SK-N-SH treated with all-trans-retinoic acid at 6 μM for 48 hours (cell line): Measurements from ENCODE around the gene TTC27.
A peak's percentile ranks its signal among the peaks of the same experiment; 100 is the strongest.

Experiments
- ATAC-seq: fragments of 200-7000 bp; cut with Tn5 transposase; 3 replicates; pipeline ENCODE4 v1.9.1; 2020; ENCODE audit warnings: mild to moderate bottlenecking, moderate library complexity
- ARNTL ChIP-seq: fragments of 450-650 bp; formaldehyde crosslinking; IDR thresholded peaks from 2 replicates; pipeline ENCODE4 v1.5.0; 2020; ENCODE audit warnings: low read depth, mild to moderate bottlenecking, moderate library complexity, borderline replicate concordance
- CSDC2 ChIP-seq: fragments of 250-450 bp; sonication (Bioruptor Pico); IDR thresholded peaks from 2 replicates; pipeline ENCODE4 v1.5.0; 2020; ENCODE audit warnings: mild to moderate bottlenecking, moderate library complexity
- ESRRG ChIP-seq: fragments of 250-450 bp; sonication (Bioruptor Pico); IDR thresholded peaks from 2 replicates; pipeline ENCODE4 v1.6.1; 2021; ENCODE audit warnings: mild to moderate bottlenecking
- GLIS3 ChIP-seq: fragments of 250-450 bp; sonication (Bioruptor Pico); IDR thresholded peaks from 2 replicates; pipeline ENCODE4 v1.5.0; 2020; ENCODE audit warnings: mild to moderate bottlenecking, moderate library complexity
- ISL1 ChIP-seq: fragments of 250-450 bp; sonication (Bioruptor Pico); IDR thresholded peaks from 2 replicates; pipeline ENCODE4 v2.1.2; 2022; ENCODE audit warnings: mild to moderate bottlenecking, moderate library complexity
- OSR1 ChIP-seq: fragments of 250-450 bp; sonication (Bioruptor Pico); IDR thresholded peaks from 2 replicates; pipeline ENCODE4 v1.8.0; 2022; ENCODE audit warnings: moderate library complexity, mild to moderate bottlenecking, inconsistent platforms
- PPARA ChIP-seq: fragments of 250-450 bp; sonication (Bioruptor Pico); IDR thresholded peaks from 2 replicates; pipeline ENCODE4 v1.5.0; 2020; ENCODE audit warnings: mild to moderate bottlenecking, borderline replicate concordance
- RARB ChIP-seq: fragments of 250-450 bp; sonication (Bioruptor Pico); IDR thresholded peaks from 2 replicates; pipeline ENCODE4 v1.8.0; 2021; ENCODE audit warnings: mild to moderate bottlenecking, moderate library complexity
- SNAI2 ChIP-seq: fragments of 250-450 bp; sonication (Bioruptor Pico); IDR thresholded peaks from 2 replicates; pipeline ENCODE4 v1.5.0; 2020; ENCODE audit warnings: mild to moderate bottlenecking, moderate library complexity
- TCF4 ChIP-seq: fragments of 250-450 bp; sonication (Bioruptor Pico); IDR thresholded peaks from 2 replicates; pipeline ENCODE4 v1.8.0; 2021; ENCODE audit warnings: mild to moderate bottlenecking, moderate library complexity, borderline replicate concordance
- TOX ChIP-seq: fragments of 250-450 bp; sonication (Bioruptor Pico); IDR thresholded peaks from 2 replicates; pipeline ENCODE4 v1.8.0; 2021; ENCODE audit warnings: mild to moderate bottlenecking, moderate library complexity, borderline replicate concordance
- ZFP3 ChIP-seq: fragments of 250-450 bp; sonication (Bioruptor Pico); IDR thresholded peaks from 2 replicates; pipeline ENCODE4 v1.5.0; 2020; ENCODE audit warnings: mild to moderate bottlenecking, moderate library complexity
- ZFP30 ChIP-seq: fragments of 450-650 bp; formaldehyde crosslinking; IDR thresholded peaks from 2 replicates; pipeline ENCODE4 v1.5.0; 2022; ENCODE audit warnings: mild to moderate bottlenecking, moderate library complexity
- ZNF565 ChIP-seq: fragments of 450-650 bp; formaldehyde crosslinking; conservative IDR thresholded peaks from 2 replicates; pipeline ENCODE4 v1.5.0; 2020; ENCODE audit warnings: low read depth, mild to moderate bottlenecking, moderate library complexity
- ZNF70 ChIP-seq: fragments of 450-650 bp; formaldehyde crosslinking; IDR thresholded peaks from 2 replicates; pipeline ENCODE4 v1.5.0; 2020; ENCODE audit warnings: mild to moderate bottlenecking, moderate library complexity
- ZNF8 ChIP-seq: fragments of 450-650 bp; formaldehyde crosslinking; IDR thresholded peaks from 2 replicates; pipeline ENCODE4 v1.5.0; 2020; ENCODE audit warnings: mild to moderate bottlenecking, moderate library complexity
- TF ChIP-seq, protein P1 (sequence below): fragments of 250-450 bp; sonication (Bioruptor Pico); IDR thresholded peaks from 2 replicates; pipeline ENCODE4 v1.5.1; 2021; ENCODE audit warnings: mild to moderate bottlenecking, moderate library complexity
- TF ChIP-seq, protein P2 (sequence below): fragments of 250-450 bp; sonication (Bioruptor Pico); IDR thresholded peaks from 2 replicates; pipeline ENCODE4 v1.5.1; 2020; ENCODE audit warnings: low read depth, mild to moderate bottlenecking, moderate library complexity
- TF ChIP-seq, protein P3 (sequence below): fragments of 250-450 bp; sonication (Bioruptor Pico); IDR thresholded peaks from 2 replicates; pipeline ENCODE4 v1.8.0; 2020; ENCODE audit warnings: mild to moderate bottlenecking, moderate library complexity, borderline replicate concordance
- TF ChIP-seq, protein P4 (sequence below): fragments of 250-450 bp; sonication (Bioruptor Pico); IDR thresholded peaks from 2 replicates; pipeline ENCODE4 v1.5.0; 2020; ENCODE audit warnings: mild to moderate bottlenecking, moderate library complexity
- TF ChIP-seq, protein P5 (sequence below): fragments of 250-450 bp; sonication (Bioruptor Pico); IDR thresholded peaks from 2 replicates; pipeline ENCODE4 v1.8.0; 2021; ENCODE audit warnings: low read depth, mild to moderate bottlenecking, moderate library complexity, borderline replicate concordance

The TTC27 gene

DNA sequence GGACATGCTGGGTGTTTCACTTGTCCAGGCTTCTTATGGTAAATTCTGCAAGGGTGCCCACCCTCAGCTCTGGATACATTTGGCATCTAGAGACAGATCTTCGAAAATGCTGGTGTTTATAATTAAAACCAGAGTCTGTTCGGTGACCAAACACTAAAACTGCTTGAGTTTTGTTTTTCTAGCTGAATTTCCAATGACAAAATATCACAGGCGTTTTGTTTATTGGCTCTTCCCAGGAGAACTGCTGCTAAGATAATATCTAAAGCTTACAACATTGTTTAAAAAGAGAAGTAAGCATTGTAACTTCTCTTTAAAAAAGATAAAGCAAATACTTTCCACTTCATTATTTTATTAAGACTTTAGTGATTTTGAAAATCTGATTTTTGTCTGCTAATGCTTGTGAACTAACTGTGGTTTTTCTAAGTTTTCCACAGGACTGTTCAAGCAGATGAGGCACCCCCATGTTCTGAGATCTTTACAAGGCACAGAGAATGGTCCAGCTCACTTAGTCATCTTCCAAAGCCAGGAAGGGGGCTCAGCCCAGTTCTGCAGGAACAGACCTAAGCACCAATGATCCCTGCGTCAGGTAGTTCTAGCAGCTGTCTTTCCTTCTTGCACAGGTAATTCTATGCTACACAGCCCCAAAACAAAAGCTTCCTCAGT, 224.1 kb downstream of the TTC27 start:
- TF ChIP-seq ARNTL (CRISPR knock-in tag) (no peak), ZNF565 (no peak)
- peak; percentile 30; the same call in 1 of the 3 replicates for ATAC-seq

DNA sequence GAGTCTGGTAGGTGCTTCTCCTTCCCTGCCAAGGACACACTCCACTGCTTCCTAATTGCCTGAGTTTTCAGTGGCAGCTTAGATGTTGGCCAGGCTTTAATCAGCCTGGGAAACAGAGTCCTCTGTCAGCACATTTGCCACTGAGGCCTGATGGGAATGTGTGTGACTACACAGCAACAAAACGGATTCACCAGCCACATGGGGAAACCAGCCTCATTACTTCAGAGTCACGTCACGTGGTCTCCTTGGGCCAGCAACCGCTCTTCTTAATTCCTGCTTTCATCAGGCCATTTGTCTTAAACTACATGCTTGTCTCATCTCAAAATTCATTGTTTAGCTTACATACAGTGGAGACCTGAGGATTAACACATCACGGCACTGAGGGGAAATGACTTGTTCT, 225.0 kb downstream of the TTC27 start:
- TF ChIP-seq, protein P1, sequence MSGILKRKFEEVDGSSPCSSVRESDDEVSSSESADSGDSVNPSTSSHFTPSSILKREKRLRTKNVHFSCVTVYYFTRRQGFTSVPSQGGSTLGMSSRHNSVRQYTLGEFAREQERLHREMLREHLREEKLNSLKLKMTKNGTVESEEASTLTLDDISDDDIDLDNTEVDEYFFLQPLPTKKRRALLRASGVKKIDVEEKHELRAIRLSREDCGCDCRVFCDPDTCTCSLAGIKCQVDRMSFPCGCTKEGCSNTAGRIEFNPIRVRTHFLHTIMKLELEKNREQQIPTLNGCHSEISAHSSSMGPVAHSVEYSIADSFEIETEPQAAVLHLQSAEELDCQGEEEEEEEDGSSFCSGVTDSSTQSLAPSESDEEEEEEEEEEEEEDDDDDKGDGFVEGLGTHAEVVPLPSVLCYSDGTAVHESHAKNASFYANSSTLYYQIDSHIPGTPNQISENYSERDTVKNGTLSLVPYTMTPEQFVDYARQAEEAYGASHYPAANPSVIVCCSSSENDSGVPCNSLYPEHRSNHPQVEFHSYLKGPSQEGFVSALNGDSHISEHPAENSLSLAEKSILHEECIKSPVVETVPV = no peak
- TF ChIP-seq ZFP3 (no peak), ZNF8 (CRISPR knock-in tag) (no peak), PPARA (CRISPR knock-in tag) (no peak), ESRRG (CRISPR knock-in tag) (no peak), RARB (no peak), CSDC2 (CRISPR knock-in tag) (no peak), TOX (CRISPR knock-in tag) (no peak), ZFP30 (CRISPR knock-in tag) (no peak), TCF4 (CRISPR knock-in tag) (no peak), GLIS3 (CRISPR knock-in tag) (no peak), OSR1 (no peak), ZNF565 (no peak), ARNTL (CRISPR knock-in tag) (no peak), ZNF70 (CRISPR knock-in tag) (no peak)
- TF ChIP-seq, protein P2, sequence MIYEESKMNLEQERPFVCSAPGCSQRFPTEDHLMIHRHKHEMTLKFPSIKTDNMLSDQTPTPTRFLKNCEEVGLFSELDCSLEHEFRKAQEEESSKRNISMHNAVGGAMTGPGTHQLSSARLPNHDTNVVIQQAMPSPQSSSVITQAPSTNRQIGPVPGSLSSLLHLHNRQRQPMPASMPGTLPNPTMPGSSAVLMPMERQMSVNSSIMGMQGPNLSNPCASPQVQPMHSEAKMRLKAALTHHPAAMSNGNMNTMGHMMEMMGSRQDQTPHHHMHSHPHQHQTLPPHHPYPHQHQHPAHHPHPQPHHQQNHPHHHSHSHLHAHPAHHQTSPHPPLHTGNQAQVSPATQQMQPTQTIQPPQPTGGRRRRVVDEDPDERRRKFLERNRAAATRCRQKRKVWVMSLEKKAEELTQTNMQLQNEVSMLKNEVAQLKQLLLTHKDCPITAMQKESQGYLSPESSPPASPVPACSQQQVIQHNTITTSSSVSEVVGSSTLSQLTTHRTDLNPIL (CRISPR knock-in tag) = no peak
- TF ChIP-seq, protein P3, sequence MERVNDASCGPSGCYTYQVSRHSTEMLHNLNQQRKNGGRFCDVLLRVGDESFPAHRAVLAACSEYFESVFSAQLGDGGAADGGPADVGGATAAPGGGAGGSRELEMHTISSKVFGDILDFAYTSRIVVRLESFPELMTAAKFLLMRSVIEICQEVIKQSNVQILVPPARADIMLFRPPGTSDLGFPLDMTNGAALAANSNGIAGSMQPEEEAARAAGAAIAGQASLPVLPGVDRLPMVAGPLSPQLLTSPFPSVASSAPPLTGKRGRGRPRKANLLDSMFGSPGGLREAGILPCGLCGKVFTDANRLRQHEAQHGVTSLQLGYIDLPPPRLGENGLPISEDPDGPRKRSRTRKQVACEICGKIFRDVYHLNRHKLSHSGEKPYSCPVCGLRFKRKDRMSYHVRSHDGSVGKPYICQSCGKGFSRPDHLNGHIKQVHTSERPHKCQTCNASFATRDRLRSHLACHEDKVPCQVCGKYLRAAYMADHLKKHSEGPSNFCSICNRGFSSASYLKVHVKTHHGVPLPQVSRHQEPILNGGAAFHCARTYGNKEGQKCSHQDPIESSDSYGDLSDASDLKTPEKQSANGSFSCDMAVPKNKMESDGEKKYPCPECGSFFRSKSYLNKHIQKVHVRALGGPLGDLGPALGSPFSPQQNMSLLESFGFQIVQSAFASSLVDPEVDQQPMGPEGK (CRISPR knock-in tag) = no peak
- TF ChIP-seq, protein P4, sequence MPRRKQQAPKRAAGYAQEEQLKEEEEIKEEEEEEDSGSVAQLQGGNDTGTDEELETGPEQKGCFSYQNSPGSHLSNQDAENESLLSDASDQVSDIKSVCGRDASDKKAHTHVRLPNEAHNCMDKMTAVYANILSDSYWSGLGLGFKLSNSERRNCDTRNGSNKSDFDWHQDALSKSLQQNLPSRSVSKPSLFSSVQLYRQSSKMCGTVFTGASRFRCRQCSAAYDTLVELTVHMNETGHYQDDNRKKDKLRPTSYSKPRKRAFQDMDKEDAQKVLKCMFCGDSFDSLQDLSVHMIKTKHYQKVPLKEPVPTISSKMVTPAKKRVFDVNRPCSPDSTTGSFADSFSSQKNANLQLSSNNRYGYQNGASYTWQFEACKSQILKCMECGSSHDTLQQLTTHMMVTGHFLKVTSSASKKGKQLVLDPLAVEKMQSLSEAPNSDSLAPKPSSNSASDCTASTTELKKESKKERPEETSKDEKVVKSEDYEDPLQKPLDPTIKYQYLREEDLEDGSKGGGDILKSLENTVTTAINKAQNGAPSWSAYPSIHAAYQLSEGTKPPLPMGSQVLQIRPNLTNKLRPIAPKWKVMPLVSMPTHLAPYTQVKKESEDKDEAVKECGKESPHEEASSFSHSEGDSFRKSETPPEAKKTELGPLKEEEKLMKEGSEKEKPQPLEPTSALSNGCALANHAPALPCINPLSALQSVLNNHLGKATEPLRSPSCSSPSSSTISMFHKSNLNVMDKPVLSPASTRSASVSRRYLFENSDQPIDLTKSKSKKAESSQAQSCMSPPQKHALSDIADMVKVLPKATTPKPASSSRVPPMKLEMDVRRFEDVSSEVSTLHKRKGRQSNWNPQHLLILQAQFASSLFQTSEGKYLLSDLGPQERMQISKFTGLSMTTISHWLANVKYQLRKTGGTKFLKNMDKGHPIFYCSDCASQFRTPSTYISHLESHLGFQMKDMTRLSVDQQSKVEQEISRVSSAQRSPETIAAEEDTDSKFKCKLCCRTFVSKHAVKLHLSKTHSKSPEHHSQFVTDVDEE (CRISPR knock-in tag) = no peak
- TF ChIP-seq, protein P5, sequence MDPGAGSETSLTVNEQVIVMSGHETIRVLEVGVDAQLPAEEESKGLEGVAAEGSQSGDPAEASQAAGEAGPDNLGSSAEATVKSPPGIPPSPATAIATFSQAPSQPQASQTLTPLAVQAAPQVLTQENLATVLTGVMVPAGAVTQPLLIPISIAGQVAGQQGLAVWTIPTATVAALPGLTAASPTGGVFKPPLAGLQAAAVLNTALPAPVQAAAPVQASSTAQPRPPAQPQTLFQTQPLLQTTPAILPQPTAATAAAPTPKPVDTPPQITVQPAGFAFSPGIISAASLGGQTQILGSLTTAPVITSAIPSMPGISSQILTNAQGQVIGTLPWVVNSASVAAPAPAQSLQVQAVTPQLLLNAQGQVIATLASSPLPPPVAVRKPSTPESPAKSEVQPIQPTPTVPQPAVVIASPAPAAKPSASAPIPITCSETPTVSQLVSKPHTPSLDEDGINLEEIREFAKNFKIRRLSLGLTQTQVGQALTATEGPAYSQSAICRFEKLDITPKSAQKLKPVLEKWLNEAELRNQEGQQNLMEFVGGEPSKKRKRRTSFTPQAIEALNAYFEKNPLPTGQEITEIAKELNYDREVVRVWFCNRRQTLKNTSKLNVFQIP (CRISPR knock-in tag) = no peak
- no peak for ATAC-seq

DNA sequence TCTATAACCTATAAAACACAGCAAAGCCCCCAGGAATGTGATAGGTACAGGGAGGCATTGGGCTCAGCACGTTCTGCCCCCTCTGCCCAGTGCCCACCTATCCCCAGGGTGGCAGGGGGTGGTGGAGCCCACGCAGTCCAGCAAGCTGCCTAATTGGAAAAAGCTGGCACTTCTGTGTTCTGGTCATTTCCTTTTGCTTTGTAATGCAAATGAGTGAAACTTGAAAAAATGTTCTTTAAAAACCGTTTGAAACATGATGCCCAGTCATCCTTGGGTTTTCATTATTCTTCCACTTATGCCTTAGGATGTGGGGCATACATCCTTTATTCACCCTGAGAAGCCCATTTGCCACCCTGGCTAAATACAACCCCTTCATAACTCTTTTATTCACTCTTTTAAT, 229.0 kb downstream of the TTC27 start:
- ATAC-seq = no peak
- no peak for TF ChIP-seq CSDC2 (CRISPR knock-in tag)
- no peak for TF ChIP-seq TCF4 (CRISPR knock-in tag)
- no peak for TF ChIP-seq ZNF8 (CRISPR knock-in tag)
- TF ChIP-seq, protein P4 (CRISPR knock-in tag) = no peak
- no peak for TF ChIP-seq ZFP3
- TF ChIP-seq ZNF565 = no peak
- TF ChIP-seq, protein P1 = no peak
- no peak for TF ChIP-seq SNAI2 (CRISPR knock-in tag)
- TF ChIP-seq, protein P5 (CRISPR knock-in tag) = no peak
- TF ChIP-seq ARNTL (CRISPR knock-in tag) = no peak
- no peak for TF ChIP-seq RARB
- no peak for TF ChIP-seq PPARA (CRISPR knock-in tag)
- no peak for TF ChIP-seq ZFP30 (CRISPR knock-in tag)
- TF ChIP-seq ISL1 (CRISPR knock-in tag) = no peak
